ENCODE results near the gene ZBTB7C.

DNA sequence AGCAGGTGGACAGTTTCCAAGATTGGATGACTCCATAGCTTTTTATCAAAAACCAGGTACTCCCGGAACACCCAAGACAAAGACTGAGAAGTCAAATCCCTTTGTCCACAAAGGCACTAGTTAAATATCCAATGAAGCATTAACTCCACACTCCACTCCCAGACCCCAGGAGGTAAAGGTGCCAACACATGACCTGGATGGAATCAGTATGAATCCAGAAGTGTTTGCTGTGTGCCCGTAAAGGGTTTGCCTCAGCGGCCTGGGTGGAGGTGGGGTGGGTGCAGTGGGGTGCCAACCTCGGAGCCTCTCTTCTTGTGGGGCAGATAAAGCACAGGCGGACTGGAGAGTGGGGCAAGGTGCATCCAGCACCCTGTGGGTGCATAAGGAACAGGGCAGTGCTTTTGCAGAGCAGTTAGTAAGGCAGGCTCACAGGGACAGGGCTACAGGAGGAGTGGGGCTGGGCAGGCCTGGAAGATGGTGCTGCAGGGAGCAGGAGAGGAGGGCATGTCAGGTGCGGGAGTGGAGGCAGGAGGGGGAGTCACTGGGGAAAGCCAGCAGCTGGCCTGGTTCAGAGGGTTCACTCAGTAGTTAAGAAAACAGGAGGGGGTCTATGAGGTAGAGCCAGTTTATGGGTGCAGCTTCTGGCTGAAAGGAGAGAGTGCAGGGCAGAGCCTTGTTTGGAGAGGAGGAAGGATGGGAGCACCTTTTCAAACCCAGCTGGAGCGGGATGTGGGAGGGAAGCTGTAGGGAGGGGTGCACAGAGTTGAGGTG, 270.3 kb downstream of the ZBTB7C start:
- TF ChIP-seq, protein P1, sequence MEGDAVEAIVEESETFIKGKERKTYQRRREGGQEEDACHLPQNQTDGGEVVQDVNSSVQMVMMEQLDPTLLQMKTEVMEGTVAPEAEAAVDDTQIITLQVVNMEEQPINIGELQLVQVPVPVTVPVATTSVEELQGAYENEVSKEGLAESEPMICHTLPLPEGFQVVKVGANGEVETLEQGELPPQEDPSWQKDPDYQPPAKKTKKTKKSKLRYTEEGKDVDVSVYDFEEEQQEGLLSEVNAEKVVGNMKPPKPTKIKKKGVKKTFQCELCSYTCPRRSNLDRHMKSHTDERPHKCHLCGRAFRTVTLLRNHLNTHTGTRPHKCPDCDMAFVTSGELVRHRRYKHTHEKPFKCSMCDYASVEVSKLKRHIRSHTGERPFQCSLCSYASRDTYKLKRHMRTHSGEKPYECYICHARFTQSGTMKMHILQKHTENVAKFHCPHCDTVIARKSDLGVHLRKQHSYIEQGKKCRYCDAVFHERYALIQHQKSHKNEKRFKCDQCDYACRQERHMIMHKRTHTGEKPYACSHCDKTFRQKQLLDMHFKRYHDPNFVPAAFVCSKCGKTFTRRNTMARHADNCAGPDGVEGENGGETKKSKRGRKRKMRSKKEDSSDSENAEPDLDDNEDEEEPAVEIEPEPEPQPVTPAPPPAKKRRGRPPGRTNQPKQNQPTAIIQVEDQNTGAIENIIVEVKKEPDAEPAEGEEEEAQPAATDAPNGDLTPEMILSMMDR (IDR thresholded peaks at IDR 0.05) = no peak
- TF ChIP-seq GABPA (IDR thresholded peaks at IDR 0.05; ENCODE audit: low read depth) = no peak
- TF ChIP-seq SIN3A (IDR thresholded peaks at IDR 0.05; ENCODE audit: borderline replicate concordance, low read depth, low read length) = no peak
- no peak for TF ChIP-seq SMC3 (IDR thresholded peaks at IDR 0.05; ENCODE audit: low read depth, low read length)
- no peak for TF ChIP-seq RCOR1 (IDR thresholded peaks at IDR 0.05; ENCODE audit: low read length)
- TF ChIP-seq, protein P2, sequence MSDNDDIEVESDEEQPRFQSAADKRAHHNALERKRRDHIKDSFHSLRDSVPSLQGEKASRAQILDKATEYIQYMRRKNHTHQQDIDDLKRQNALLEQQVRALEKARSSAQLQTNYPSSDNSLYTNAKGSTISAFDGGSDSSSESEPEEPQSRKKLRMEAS (IDR thresholded peaks at IDR 0.05; ENCODE audit: low read depth) = no peak
- TF ChIP-seq, protein P3, sequence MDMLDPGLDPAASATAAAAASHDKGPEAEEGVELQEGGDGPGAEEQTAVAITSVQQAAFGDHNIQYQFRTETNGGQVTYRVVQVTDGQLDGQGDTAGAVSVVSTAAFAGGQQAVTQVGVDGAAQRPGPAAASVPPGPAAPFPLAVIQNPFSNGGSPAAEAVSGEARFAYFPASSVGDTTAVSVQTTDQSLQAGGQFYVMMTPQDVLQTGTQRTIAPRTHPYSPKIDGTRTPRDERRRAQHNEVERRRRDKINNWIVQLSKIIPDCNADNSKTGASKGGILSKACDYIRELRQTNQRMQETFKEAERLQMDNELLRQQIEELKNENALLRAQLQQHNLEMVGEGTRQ (IDR thresholded peaks at IDR 0.05; ENCODE audit: borderline replicate concordance, low read depth, low read length) = no peak
- no peak for TF ChIP-seq TEAD4 (IDR thresholded peaks at IDR 0.05; ENCODE audit: borderline replicate concordance, insufficient read depth)

Measured in SK-N-SH (cell line).